ENCODE data around the gene SMTNL2. TPM values are rescaled to one million over a fixed set of nuclear protein-coding genes. Genes with fewer than 3 reads are reported as not detected.
A peak's percentile ranks its signal among the peaks of the same experiment; 100 is the strongest.

Gene SMTNL2
- total RNA-seq, 2 donors from 2014 or later, result 4.6 to 6.3 TPM

- Histone ChIP-seq H3K36me3 (no peaks in the 10 kb centered on the region), H3K9me3 (no peaks in the 10 kb centered on the region), H3K27ac (peak within 1 kb of the TSS; percentile 3 to 70), H3K27me3 (replicated peaks; ENCODE audit: insufficient read depth) (no peaks in the 10 kb centered on the region), H3K4me1 (replicated peaks) (peaks cover 4% of the 10 kb centered on the region), H3K4me3 (peak within 1 kb of the TSS; percentile 12)
- intact Hi-C loops (cut with DNase I), result loop anchor here (10.0 kb wide), 1 partner anchor 136 kb away; no protein-coding TSS in a partner anchor
- 22% methylated on average over 12 of the region's 12 CpGs for WGBS
- TF ChIP-seq POLR2A (IDR thresholded peaks at IDR 0.05), result peak; percentile 37
- TF ChIP-seq POLR2AphosphoS5 (IDR thresholded peaks at IDR 0.05), result no peak
- DNase-seq (ENCODE audit: low spot score), result peak; percentile 67
These were observed 23.9 kb upstream of the SMTNL2 start, which contains the start of gene GGT6 for GRCh38 chr17:4560421-4560820. Gene GGT6, minus strand, starts transcription at chr17:4560577. Its CDS starts 56 bp downstream, at chr17:4560521.

- Histone ChIP-seq H3K4me1 (replicated peaks) (peaks cover 3% of the 10 kb centered on the region), H3K4me3 (no peak overlapping the region), H3K27ac (peak overlapping the region in 1 of 2 donors; percentile 70), H3K36me3 (no peaks in the 10 kb centered on the region), H3K27me3 (replicated peaks; ENCODE audit: insufficient read depth) (no peaks in the 10 kb centered on the region), H3K9me3 (no peaks in the 10 kb centered on the region)
- no peak for DNase-seq (ENCODE audit: low spot score)
- TF ChIP-seq POLR2A (IDR thresholded peaks at IDR 0.05) (no peak), POLR2AphosphoS5 (IDR thresholded peaks at IDR 0.05) (no peak), CTCF (IDR thresholded peaks at IDR 0.05) (no peak)
- 68% methylated on average over 11 of the region's 11 CpGs for WGBS
- intact Hi-C loops (cut with DNase I), result loop anchor here (10.0 kb wide), 1 partner anchor 136 kb away; no protein-coding TSS in a partner anchor
These were observed 23.5 kb upstream of the SMTNL2 start for GRCh38 chr17:4560837-4561256.

- no peaks in the 10 kb centered on the region for H3K27me3 ChIP-seq (replicated peaks; ENCODE audit: insufficient read depth)
- H3K36me3 ChIP-seq, result no peaks in the 10 kb centered on the region
- peak overlapping the region in 1 of 2 donors; percentile 43 for H3K27ac ChIP-seq
- H3K9me3 ChIP-seq, result no peaks in the 10 kb centered on the region
- no peaks in the 10 kb centered on the region for H3K4me1 ChIP-seq (replicated peaks)
- TF ChIP-seq POLR2AphosphoS5 (IDR thresholded peaks at IDR 0.05), result peak; percentile 28
- peak in 1 of 4 experiments; percentile 14 for TF ChIP-seq CTCF (IDR thresholded peaks at IDR 0.05)
- no peak for TF ChIP-seq POLR2A (IDR thresholded peaks at IDR 0.05)
- H3K4me3 ChIP-seq, result no peak overlapping the region
- no peak for DNase-seq (ENCODE audit: low spot score)
- intact Hi-C loops (cut with DNase I), result loop anchor here (10.0 kb wide), 1 partner anchor 137 kb away; no protein-coding TSS in a partner anchor
- 44% methylated on average over 8 of the region's 8 CpGs for WGBS
These were observed 22.0 kb upstream of the SMTNL2 start for GRCh38 chr17:4562015-4562969.

GRCh38 chr17:4565209-4566141, 18.9 kb upstream of the SMTNL2 start:
- Histone ChIP-seq H3K4me1 (replicated peaks) (no peaks in the 10 kb centered on the region), H3K27me3 (replicated peaks; ENCODE audit: insufficient read depth) (no peaks in the 10 kb centered on the region), H3K27ac (no peak overlapping the region), H3K9me3 (no peaks in the 10 kb centered on the region), H3K4me3 (no peak overlapping the region), H3K36me3 (no peaks in the 10 kb centered on the region)
- intact Hi-C loops (cut with DNase I), result loop anchor here (10.0 kb wide), 1 partner anchor 141 kb away; no protein-coding TSS in a partner anchor
- peak; percentile 51 for DNase-seq (ENCODE audit: low spot score)
- TF ChIP-seq CTCF (IDR thresholded peaks at IDR 0.05) (peak; percentile 38 to 76 (median 52)), POLR2A (IDR thresholded peaks at IDR 0.05) (no peak), POLR2AphosphoS5 (IDR thresholded peaks at IDR 0.05) (peak; percentile 35)
- 32% methylated on average over 16 of the region's 16 CpGs for WGBS
